Suprapubic skin (tissue), 4 donors: ENCODE data around the gene SYNJ2. TPM values are rescaled to one million over a fixed set of nuclear protein-coding genes. Genes with fewer than 3 reads are reported as not detected.

Source experiments
- DNase-seq, 2 donors: peaks; one replicate each; pipeline ENCODE4 v3.0.0-alpha.2; 2019; ENCODE audit warnings: low spot score in 2 of 2
- H3K27ac ChIP-seq: fragments of 200-600 bp; sonication (generic); one replicate; pipeline ENCODE4 v1.5.1; 2019
- H3K27me3 ChIP-seq: fragments of 200-600 bp; sonication (generic); one replicate; pipeline ENCODE4 v1.5.1; 2019
- H3K36me3 ChIP-seq: fragments of 200-600 bp; sonication (generic); one replicate; pipeline ENCODE4 v1.5.1; 2019
- H3K4me1 ChIP-seq: fragments of 200-600 bp; sonication (generic); one replicate; pipeline ENCODE4 v1.5.1; 2019
- H3K4me3 ChIP-seq: fragments of 200-600 bp; sonication (generic); one replicate; pipeline ENCODE4 v1.5.1; 2019; ENCODE audit warnings: mild to moderate bottlenecking
- H3K9me3 ChIP-seq: fragments of 200-600 bp; sonication (generic); one replicate; pipeline ENCODE4 v1.5.1; 2019
- EP300 ChIP-seq: sonication (generic); formaldehyde crosslinking; IDR thresholded peaks from one replicate; pipeline ENCODE4 v1.6.1; 2017; ENCODE audit warnings: antibody characterized with exemption
- POLR2A ChIP-seq, 2 donors: fragments of 450-650 bp; IDR thresholded peaks; one replicate each; pipeline ENCODE4 v1.6.1; 2017; ENCODE audit warnings: antibody characterized with exemption in 2 of 2, mild to moderate bottlenecking in 2 of 2, moderate library complexity in 2 of 2
- POLR2AphosphoS5 ChIP-seq, 3 donors: sonication (generic); formaldehyde crosslinking; IDR thresholded peaks; one replicate each; pipeline ENCODE4 v1.6.1; 2017; ENCODE audit warnings: antibody characterized with exemption in 3 of 3
- whole genome bisulfite sequencing: methylation state at CpG from one replicate; pipeline ENCODE4 v1.1.5; 2018; 5-methylcytosine and 5-hydroxymethylcytosine counted together
- total RNA-seq, 4 donors: library from RNA; depleted of rRNA; stranded (reverse); fragments of >200 nt; gene quantifications; one replicate each; pipeline ENCODE4 v1.1.0, GENCODE V29; 2016
- TF ChIP-seq, protein P1 (sequence below), 2 donors: fragments of 200-600 bp in 1 of 2; fragments of 450-650 bp in 1 of 2; sonication (generic) in 1 of 2; IDR thresholded peaks; one replicate each; pipeline ENCODE4 v1.5.1; 2016 to 2019; ENCODE audit warnings: antibody characterized with exemption in 2 of 2, mild to moderate bottlenecking in 1 of 2, moderate library complexity in 1 of 2

SYNJ2 gene
- total RNA-seq, 4 donors from 2014 or later = 4.3 to 10.7 (median 6.8) TPM

GRCh38 chr6:158080849-158081656 is 99.4 kb downstream of the SYNJ2 start:
- 87% methylated on average over 18 of the region's 18 CpGs for WGBS
- Histone ChIP-seq H3K4me1 (no peaks in the 10 kb centered on the region), H3K9me3 (no peaks in the 10 kb centered on the region), H3K36me3 (peaks cover 73% of the 10 kb centered on the region), H3K27me3 (no peaks in the 10 kb centered on the region), H3K27ac (no peak overlapping the region), H3K4me3 (no peak overlapping the region)
- peak in 1 of 2 donors; percentile 54 for DNase-seq
- no peak for TF ChIP-seq POLR2AphosphoS5 (IDR thresholded peaks at IDR 0.05)
- TF ChIP-seq, protein P1, sequence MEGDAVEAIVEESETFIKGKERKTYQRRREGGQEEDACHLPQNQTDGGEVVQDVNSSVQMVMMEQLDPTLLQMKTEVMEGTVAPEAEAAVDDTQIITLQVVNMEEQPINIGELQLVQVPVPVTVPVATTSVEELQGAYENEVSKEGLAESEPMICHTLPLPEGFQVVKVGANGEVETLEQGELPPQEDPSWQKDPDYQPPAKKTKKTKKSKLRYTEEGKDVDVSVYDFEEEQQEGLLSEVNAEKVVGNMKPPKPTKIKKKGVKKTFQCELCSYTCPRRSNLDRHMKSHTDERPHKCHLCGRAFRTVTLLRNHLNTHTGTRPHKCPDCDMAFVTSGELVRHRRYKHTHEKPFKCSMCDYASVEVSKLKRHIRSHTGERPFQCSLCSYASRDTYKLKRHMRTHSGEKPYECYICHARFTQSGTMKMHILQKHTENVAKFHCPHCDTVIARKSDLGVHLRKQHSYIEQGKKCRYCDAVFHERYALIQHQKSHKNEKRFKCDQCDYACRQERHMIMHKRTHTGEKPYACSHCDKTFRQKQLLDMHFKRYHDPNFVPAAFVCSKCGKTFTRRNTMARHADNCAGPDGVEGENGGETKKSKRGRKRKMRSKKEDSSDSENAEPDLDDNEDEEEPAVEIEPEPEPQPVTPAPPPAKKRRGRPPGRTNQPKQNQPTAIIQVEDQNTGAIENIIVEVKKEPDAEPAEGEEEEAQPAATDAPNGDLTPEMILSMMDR (IDR thresholded peaks at IDR 0.05) = no peak
- TF ChIP-seq POLR2A (IDR thresholded peaks at IDR 0.05) = no peak
- no peak for TF ChIP-seq EP300

DNA sequence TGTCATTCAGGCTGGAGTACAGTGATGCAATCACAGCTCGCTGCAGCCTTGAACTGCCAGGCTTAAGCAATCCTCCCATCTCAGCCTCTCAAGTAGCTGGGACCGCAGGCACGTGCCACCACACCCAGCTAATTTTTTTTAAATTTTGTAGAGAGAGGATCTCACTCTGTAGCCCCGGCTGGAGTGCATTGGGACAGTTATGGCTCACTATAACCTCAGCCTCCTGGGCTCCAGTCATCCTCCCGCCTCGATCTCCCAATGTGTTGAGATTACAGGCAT is 99.9 kb downstream of the SYNJ2 start:
- Histone ChIP-seq H3K4me3 (no peak overlapping the region), H3K27ac (no peak overlapping the region), H3K9me3 (no peaks in the 10 kb centered on the region), H3K36me3 (peaks cover 76% of the 10 kb centered on the region), H3K27me3 (no peaks in the 10 kb centered on the region), H3K4me1 (no peaks in the 10 kb centered on the region)
- peak in 1 of 2 donors; percentile 56 for DNase-seq
- no peak for TF ChIP-seq POLR2A (IDR thresholded peaks at IDR 0.05)
- no peak for TF ChIP-seq EP300
- TF ChIP-seq, protein P1 (IDR thresholded peaks at IDR 0.05) = no peak
- TF ChIP-seq POLR2AphosphoS5 (IDR thresholded peaks at IDR 0.05) = no peak
- 92% methylated on average over 6 of the region's 6 CpGs for WGBS

GRCh38 chr6:158083455-158084325 is 102.0 kb downstream of the SYNJ2 start:
- no peak for TF ChIP-seq EP300

DNA sequence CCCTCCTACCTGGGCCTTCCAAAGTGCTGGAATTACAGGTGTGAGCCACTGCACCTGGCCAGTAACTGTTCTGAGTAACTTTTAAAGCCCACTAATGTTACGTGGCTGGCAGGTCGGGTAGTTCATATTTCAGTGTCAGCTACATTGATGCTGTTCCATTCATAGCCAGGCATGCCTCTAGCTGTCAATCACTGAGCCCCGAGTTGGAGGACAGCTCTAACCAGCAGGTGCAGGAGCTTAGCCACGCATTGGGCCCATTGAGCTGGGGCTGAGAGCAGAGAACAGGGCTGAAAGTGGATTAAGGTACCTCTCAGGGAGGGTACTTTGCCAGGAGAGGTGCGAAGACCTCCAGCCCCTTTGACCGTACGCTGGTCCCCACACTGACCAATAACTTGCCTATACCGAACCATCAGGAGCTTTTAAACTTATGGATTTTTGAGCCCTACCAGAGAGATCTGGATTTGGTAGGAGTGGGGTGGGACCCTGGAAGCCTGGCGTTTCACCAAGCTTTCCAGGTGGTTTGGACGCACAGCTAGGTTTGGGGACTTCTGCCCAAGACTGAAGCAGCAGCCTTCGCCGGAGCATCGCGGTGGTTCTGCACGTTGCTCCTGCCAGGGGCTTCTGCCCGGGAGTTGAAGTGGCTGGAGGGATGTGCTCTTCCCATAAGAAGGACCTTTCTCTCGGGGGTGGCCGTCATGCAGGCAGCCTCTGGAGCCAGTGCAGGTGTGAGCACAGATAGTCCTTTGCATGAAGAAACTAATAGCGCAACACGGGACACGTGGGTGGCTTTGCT is 103.8 kb downstream of the SYNJ2 start:
- 81% methylated on average over 14 of the region's 21 CpGs for WGBS
- H3K27ac ChIP-seq = no peak overlapping the region
- no peak for TF ChIP-seq POLR2AphosphoS5 (IDR thresholded peaks at IDR 0.05)
- no peak for TF ChIP-seq EP300
- TF ChIP-seq, protein P1 (IDR thresholded peaks at IDR 0.05) = no peak
- no peak for TF ChIP-seq POLR2A (IDR thresholded peaks at IDR 0.05)

More at GRCh38 chr6:158083455-158084325, 102.0 kb downstream of the SYNJ2 start:
- no peak for DNase-seq
- Histone ChIP-seq H3K4me3 (no peak overlapping the region), H3K36me3 (peaks cover 70% of the 10 kb centered on the region), H3K27ac (no peak overlapping the region), H3K9me3 (no peaks in the 10 kb centered on the region), H3K27me3 (no peaks in the 10 kb centered on the region), H3K4me1 (no peaks in the 10 kb centered on the region)
- WGBS = 92% methylated on average over 22 of the region's 23 CpGs

GRCh38 chr6:158086054-158086503 is 104.4 kb downstream of the SYNJ2 start:
- Histone ChIP-seq H3K4me3 (no peak overlapping the region), H3K27me3 (no peaks in the 10 kb centered on the region), H3K27ac (no peak overlapping the region), H3K36me3 (peaks cover 69% of the 10 kb centered on the region), H3K4me1 (no peaks in the 10 kb centered on the region), H3K9me3 (no peaks in the 10 kb centered on the region)
- 63% methylated on average over 2 of the region's 2 CpGs for WGBS
- DNase-seq = no peak
- TF ChIP-seq POLR2AphosphoS5 (IDR thresholded peaks at IDR 0.05) (no peak), EP300 (no peak), POLR2A (IDR thresholded peaks at IDR 0.05) (no peak)
- TF ChIP-seq, protein P1 (IDR thresholded peaks at IDR 0.05) = no peak

More for the DNA sequence above, 103.8 kb downstream of the SYNJ2 start:
- Histone ChIP-seq H3K4me3 (no peak overlapping the region), H3K27me3 (no peaks in the 10 kb centered on the region), H3K36me3 (peaks cover 74% of the 10 kb centered on the region), H3K4me1 (no peaks in the 10 kb centered on the region), H3K9me3 (no peaks in the 10 kb centered on the region)
- no peak for DNase-seq
